Renal cortex interstitium (tissue), 15 donors: Measurements from ENCODE around the gene SFRP5. TPM values are rescaled to one million over a fixed set of nuclear protein-coding genes. Genes with fewer than 3 reads are reported as not detected.

Experiments
- DNase-seq, 11 donors: peaks; one replicate each; pipeline ENCODE4 v3.0.0-alpha.2; 2013; ENCODE audit warnings: low read depth in 9 of 11, low spot score in 4 of 11; ENCODE audit errors: extremely low read depth in 1 of 11
- long read RNA-seq, 16 experiments: transcript quantifications; one replicate each; lab custom pipeline, GENCODE V29; 2026
- polyA plus RNA-seq, 3 donors: library from polyadenylated mRNA; unstranded; fragments of 120-200 nt; gene quantifications; one replicate each; pipeline ENCODE4 v1.2.1, GENCODE V29; 2013; ENCODE audit not compliant: insufficient read length in 3 of 3

The SFRP5 gene, protein sequence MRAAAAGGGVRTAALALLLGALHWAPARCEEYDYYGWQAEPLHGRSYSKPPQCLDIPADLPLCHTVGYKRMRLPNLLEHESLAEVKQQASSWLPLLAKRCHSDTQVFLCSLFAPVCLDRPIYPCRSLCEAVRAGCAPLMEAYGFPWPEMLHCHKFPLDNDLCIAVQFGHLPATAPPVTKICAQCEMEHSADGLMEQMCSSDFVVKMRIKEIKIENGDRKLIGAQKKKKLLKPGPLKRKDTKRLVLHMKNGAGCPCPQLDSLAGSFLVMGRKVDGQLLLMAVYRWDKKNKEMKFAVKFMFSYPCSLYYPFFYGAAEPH
- polyA plus RNA-seq: under 1 TPM; 0.08 to 0.11 (median 0.11) TPM
- long read RNA-seq, donor 1: 0 reads
- long read RNA-seq, donor 2: 0 reads
- long read RNA-seq, donor 3: 0 reads
- long read RNA-seq, donor 4: 0 reads
- long read RNA-seq, donor 5: 0 reads
- long read RNA-seq, donor 6, partial matches to known transcripts: 0 of 1 reads
- long read RNA-seq, donor 6, other reads (novel, unspliced or antisense): 0 of 1 reads
- long read RNA-seq, donor 7: 0 reads
- long read RNA-seq, donor 8: 0 reads
- long read RNA-seq, donor 9: 0 reads
- long read RNA-seq, donor 10: 0 reads
- long read RNA-seq, donor 11: 0 reads
- long read RNA-seq, donor 12: 0 reads
- long read RNA-seq, donor 13: 0 reads
- long read RNA-seq, donor 14: 0 reads
- long read RNA-seq, donor 15: 0 reads
- long read RNA-seq, donor 16: 0 reads

DNA sequence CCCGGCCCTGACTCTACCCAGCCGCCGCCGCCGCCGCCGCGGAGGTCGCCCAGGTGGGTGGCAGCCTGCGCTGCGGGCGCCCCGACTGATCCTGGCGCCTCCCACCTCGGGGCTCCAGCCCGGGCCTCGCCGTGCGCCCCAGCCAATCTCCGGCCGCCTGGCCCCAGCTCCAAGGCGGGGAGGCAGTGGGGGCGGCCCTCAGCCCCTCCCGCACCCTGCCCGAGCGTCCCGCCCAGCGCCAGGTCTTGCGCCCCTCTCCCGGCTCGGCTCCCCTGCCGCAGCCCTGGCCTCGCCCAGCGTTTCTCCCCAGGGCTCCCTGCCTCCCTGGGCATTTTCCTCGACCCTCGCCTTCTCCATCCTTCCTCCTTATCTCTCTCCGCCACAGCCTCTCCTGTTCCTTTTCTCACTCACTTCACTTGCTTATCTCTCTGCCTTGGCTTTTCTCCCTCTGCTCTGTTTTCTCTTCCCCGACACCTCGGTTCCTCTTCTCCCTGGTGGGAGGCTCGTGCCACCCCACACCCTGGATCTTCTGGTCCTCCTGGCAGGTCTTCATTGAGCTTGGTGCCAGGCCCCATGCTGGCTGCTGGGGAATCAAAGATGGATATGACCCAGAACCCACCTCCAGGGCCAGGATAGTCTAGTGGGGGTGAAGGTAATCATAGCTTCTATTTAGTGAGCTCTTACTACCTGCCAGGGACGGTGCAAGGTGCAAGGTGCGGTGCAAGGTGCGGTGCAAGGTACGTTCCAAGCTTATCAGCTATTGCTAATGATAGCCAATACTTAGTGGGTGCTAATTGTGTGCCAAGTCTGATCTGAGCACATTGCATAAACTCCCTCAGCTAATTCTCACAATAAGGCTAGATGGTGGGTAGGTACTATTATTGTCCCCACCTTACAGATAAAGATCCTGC lies at the start of gene SFRP5:
Gene SFRP5, minus strand, starts transcription at position 87 of the 911 bp plus-strand sequence. CDS start 166 bp downstream, outside the sequence.
- no peak for DNase-seq

DNA sequence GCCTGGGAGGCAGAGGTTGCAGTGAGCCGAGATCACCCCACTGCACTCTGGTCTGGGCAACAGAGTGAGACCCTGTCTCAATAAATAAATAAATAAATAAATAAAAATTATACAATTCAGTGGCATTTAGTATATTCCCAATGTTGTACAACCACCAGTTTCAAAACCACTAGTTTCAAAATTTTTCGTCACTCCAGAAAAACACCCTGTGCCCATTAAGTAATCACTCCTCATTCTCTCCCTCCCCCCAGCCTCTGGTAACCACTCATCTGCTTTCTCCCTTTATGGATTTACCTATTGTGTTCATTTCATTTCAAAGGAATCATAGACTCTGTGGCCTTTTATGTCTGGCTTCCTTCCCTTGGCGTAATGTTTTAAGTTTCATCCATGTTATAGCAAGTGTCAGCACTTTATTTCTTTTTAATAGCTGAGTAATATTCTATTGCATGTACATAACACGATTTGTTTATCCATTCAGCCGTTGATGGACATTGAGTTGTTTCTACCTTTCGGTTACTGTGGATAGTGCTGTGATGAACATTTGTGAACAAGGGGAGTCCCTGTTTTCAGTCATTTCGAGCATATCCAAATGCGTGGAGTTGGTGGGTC lies 48.4 kb upstream of the SFRP5 start:
- DNase-seq: no peak

DNA sequence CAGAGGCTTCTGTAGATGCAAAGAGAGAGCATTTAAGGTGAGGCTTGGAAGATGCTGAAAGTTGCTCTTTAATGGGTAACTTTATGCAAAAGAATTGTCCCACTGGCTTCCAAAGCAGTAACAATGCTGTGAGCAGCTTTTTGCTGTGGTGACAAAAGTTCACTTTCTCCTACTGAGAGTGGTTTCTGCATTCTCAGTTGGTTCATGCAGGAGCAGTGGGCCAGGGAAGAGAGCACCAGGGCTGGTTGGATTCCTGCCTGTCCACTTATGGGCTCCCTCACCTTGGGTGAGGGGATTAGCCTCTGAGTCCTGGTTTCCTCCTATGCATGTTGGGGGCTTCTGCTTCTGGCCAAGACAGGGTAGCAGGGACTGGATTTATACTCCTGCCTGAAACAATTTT lies 46.8 kb upstream of the SFRP5 start:
- DNase-seq: no peak

DNA sequence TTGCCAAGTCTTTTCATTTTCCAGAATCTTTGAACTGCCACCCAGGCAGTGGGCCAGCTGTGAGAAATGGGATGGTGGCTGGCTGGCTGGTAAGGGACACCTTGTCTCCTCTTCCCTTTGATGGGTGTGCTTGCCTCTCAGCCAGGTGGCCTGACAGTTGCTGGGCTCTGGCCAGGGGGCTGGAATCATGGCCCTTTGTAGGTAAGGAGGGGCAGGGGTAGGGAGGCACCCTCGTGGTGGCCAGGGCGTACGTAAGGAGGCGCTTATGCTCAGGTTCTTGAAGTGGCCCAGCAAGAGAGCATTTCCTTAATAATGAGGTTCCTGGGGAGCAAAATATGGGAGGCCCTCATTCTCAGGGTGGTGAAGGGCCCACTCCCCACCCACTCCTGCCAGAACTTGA lies 44.8 kb upstream of the SFRP5 start:
- DNase-seq: no peak

DNA sequence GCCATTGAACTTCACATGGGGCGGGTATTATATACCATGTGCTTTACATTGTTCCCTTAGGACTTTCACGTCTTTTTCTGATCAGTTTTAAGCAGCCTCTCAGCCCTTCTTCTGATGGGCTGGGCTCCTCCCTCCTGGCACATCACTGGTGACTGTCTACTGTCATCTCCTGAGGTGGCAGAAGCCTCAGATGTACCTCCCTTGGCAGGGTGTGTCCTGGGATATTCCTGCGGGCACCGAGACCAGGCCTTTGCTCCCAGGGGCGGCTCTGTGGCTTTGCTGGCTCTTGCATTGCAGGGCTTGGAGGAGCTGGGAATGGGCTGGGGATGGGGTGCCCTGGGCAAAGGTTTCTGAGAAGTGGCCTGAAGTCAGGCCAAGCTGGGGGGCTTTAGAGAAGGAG lies 43.2 kb upstream of the SFRP5 start:
- no peak for DNase-seq

DNA sequence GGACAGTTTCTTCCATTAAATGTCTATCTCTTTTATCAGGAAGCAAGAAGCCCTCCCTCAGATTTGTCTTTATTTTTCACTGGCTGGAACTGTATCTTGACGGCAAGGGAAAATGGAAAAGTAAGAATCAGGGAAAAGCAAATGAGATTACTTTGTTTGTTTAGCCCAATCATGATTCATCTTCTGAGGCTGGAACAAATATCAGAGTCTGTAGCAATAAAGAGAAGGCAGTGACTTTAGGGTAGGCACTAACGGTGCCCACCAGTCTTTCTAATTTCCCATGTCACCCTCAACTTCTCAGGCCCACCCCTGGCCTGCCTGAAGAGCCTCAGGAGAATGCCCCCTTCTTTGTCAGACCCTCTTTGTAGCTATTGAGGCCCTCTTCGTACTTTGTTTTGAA lies 41.5 kb upstream of the SFRP5 start:
- DNase-seq: no peak

DNA sequence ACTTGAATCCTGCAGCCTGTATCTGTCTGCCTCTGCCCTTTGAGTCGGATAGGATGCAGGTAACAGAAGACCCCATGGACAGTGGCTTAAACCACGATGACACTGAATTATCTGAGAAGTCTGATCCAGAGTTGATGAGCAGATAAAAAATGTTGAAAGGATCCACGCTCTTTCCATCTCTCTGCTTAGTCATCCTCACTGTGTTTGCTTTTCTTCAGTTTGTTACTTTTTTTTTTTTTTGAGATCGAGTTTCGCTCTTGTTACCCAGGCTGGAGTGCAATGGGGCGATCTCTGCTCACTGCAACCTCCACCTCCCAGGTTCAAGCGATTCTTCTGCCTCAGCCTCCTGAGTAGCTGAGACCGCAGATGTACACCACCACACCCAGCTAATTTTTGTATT lies 40.9 kb upstream of the SFRP5 start:
- DNase-seq: no peak

DNA sequence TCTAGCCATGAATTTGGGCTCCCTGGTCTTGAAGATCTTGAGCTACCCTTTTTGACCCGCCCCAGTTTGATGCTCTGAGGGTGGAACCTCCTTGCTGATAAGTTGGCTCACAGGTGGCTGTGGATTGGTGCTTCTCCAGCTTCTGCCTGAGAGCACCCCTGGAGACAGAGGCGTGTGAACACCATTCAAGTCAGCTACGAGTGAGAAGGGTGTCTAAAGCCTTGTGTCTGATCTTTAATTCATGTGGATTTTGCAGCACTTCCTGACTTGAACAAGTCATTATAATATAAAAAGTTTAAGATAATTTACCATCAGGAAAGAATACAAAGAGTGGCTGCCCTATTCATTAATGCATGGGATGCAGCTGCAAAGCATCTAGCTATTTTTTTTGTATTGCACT lies 40.2 kb upstream of the SFRP5 start:
- DNase-seq: no peak

DNA sequence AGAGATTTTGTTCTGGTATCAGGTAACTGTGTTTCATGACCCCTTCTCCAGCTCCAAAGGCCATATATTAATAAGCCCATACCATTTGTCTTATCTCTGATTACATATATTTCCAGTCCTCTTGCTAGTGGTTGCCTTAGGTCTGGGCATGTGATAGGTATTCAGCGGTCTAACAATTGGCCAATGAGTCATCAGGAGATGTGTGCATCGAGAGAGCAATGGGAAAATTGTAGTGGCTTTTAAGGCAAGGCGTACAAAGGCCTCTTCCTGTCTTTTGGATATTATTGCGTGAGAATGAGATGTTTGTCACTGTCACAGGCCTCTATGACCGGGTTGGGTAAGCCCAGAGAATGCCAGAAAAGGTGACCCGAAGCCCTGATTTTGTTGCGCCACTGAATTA lies 38.6 kb upstream of the SFRP5 start:
- DNase-seq: no peak

DNA sequence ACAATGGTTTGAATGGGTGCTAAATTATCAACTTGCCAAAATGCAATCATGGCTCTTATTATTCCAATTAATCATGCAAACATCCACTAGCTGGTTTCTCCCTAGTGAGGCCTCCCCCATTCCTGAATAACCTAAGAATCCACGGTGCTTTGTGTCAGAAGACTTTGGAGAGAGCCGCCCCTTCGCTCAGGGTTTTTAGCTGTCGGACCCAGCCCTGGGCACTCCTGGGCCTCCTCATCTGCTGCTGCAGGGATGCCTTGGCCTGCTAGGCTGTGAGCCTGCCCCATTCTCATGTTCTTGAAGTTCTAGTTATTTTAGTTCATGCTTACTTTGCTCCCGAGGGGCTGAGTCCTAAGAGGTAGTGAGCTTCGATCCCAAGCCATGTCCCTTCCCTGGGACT lies 34.1 kb upstream of the SFRP5 start:
- no peak for DNase-seq

DNA sequence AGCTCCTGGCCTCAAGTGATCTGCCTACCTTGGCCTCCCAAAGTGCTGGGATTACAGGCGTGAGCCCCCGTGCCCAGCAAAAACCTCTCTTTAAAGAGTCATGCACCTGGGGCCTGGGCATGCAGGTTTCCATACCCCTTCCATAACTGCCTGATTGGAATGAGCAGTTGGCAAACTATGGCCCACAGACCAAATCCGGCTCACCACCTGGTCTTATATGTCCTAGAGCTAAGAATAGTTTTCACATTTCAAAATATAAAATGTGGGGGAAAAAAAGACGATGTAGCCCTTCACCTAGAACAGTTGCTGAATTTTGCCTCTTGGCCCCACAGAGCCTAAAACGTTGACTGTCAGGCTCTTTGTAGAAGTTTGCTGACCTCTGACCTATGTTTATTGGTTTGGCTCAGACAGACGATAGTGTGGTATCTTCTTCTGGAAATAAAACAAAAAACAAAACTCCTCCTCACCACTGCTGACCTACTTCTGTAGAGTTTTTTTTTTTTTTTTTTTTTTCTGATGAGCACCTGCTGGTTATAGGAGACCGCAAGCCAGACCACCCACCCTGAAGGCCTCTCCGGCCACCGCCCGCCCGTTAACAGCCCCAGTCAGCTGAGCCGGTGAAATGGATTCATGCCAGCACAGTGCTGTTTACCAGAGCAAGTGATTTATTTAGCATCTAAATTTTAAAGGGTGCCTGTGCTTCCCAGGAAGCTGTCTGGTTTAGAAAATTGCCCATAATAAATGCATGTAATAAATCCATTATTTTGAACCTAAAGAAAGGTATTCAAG lies 33.5 kb upstream of the SFRP5 start:
- peak in 3 of 11 donors; percentile 6 to 20 (median 16) for DNase-seq

DNA sequence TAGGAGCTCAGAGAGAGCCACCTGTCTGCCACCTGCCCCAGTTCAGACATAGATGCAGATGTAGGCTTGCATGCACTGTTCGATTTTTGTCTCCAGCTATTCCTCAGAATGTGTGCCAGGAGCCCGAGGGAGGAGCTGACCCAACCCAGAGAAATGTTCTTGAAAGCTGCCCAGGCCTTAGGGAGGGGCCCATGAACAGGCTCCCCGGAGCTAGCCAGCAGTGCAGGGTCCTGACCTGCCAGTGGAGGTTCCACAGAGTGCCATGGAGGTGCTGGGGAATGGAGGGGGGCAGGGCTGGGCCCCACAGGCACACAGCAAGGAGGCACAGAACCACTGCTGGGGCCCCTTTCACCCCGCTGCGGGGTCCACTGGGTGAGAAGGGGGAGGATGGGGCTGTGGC lies 29.6 kb upstream of the SFRP5 start:
- no peak for DNase-seq

DNA sequence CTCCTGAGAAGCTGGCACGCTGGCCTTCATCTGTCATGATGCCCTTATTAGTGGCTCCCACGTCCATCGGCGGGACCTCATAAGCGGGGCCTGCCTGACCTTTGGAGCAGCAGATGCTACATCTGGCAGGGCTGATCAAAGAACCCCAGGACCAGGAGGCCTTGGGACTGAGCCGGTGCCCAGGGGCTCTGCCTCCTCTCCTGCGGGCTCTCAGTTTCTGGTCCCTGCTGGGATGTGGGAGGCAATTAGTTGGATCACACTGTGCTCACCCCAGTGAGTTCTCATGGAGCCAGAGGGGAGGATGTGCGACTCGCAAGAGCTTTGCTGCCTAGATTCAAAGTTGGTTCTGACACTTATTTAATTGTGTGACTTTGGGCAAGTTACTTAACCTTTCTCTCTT lies 28.7 kb upstream of the SFRP5 start:
- DNase-seq: no peak

DNA sequence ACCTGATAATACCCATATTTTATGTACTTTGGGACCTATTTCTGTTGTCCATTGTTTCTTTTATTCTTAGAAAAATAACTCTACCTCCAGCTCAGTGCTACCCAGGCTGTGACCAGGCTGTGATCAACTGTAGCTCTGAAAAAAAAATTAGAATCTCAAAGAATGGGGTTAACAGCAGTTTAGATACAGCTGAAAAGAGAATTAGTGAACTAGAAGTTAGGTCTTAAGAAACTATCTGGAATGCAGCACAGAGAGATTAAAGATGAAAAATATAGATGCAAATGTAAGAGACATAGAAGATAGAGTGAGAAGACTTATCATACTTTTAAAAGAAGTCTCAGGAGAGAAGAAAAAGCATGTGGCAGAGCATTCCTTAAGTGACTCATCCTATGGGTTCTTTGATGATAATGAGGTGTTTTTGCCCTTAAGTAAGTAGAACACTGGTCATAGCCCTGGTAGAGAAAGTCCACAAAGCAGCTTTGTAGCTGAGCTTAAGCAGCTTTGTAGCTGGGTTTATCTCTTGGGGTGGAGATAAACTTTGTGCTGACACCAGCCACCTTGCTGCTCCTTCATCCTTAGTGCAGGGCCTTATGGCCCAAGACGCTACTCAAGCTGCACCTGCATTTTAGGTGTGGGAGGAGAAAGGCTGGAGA lies 27.3 kb upstream of the SFRP5 start:
- DNase-seq: no peak

DNA sequence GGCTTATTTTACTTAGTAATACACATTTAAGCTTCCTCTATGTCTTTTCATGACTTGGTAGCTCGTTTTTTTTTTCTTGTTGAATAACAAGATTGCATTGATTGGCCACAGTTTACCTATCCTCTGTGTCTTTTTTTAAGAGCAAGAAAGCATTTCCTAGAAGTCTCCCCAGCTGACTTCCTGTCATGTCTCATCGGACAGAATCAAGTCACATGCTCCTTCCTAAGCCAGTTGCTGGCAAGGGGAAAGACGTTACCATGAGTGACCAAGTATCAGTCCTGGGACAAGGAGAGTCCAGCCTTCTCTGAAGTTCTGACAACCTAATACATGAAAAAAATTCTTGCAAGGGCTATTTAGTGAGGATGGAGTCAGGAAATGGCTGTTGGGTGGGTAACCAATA lies 24.9 kb upstream of the SFRP5 start:
- no peak for DNase-seq

DNA sequence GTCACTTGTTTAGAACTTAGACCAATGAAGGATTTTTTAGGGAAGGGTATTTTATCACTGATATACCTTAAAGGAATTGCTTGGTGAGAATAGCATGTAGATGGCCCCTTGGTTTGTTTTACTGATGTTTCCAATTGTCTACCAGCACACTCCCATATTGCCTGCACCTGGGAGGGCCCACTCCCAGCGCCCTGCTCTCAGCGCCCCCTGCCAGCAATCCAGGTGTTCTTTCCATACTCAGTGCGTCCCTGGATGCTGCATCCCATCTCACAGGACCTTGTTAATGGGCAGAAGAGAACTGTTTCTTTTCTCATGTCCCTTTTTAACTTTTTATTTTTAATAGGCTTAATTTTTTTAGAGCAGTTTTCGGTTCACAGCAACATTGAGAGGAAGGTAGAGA lies 24.1 kb upstream of the SFRP5 start:
- DNase-seq: no peak

DNA sequence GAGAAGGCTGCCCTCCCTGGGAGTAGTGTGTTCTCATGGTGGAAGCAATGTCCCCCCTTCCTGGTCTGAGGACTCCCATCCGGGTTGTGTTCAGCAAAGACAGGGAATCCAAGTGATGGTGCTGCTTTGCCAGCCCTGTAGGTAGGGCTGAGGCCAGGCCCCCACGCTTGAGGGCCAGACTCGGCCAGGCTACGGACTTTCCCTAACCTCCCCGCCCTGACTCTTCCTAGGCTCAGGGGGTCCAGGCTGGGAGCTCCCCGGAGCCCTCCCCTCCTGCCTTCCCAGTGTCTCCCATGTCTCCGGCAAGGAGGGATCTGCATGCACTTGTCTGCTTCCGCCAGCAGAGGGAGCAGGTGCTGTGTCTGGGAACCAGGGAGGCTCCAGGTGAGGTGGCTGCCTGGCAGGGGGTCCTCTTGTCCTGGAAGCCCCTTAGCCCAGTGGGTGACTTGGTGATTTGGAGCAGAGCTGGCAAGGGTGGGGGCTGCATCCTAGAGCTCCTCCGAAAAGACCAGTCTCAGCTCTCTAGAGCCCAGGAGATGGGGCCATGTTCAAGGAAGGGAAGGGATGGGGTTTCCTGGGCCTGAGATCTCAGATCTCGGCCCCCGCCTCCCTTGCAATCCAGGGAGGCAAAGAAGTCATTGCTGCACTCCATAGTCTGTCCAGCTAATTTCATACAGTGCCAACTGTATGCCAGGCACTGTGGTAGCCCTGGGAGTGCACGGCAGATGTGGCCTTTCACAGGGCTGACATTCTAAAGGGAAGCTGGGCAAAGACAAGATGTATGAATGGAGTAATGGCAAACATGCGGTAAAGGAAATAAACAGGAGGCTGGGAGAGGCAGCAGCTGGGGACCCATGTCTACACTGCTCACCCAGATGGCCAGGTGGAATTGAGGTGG lies 20.3 kb upstream of the SFRP5 start:
- DNase-seq: peak in 2 of 11 donors; percentile 11 to 43
